ENCODE results near the gene MAP1LC3A.

The MAP1LC3A gene

GRCh38 chr20:34547844-34548613 is 10.5 kb upstream of the MAP1LC3A start:
- no peaks in the 10 kb centered on the region for H3K27me3 ChIP-seq (ENCODE audit: insufficient read depth, low read depth, severe bottlenecking)
- DNase-seq = no peak
- no peak overlapping the region for H3K27ac ChIP-seq
- no peak for TF ChIP-seq CTCF (IDR thresholded peaks at IDR 0.05; ENCODE audit: low read depth, low read length)
- no peaks in the 10 kb centered on the region for H3K36me3 ChIP-seq
- no peaks in the 10 kb centered on the region for H3K9me3 ChIP-seq (ENCODE audit: severe bottlenecking)
- no peak overlapping the region for H3K4me3 ChIP-seq (ENCODE audit: low read depth, low read length)

- no peak overlapping the region for H3K4me3 ChIP-seq (ENCODE audit: low read depth, low read length)
- H3K27ac ChIP-seq = no peak overlapping the region
- no peak for DNase-seq
- TF ChIP-seq CTCF (IDR thresholded peaks at IDR 0.05; ENCODE audit: low read depth, low read length) = no peak
- no peaks in the 10 kb centered on the region for H3K36me3 ChIP-seq
- H3K9me3 ChIP-seq (ENCODE audit: severe bottlenecking) = no peaks in the 10 kb centered on the region
- no peaks in the 10 kb centered on the region for H3K27me3 ChIP-seq (ENCODE audit: insufficient read depth, low read depth, severe bottlenecking)
Measured at GRCh38 chr20:34549291-34549928, 9.1 kb upstream of the MAP1LC3A start.

- Histone ChIP-seq H3K4me3 (ENCODE audit: low read depth, low read length) (no peak overlapping the region), H3K27ac (no peak overlapping the region)
- no peak for TF ChIP-seq CTCF (IDR thresholded peaks at IDR 0.05; ENCODE audit: low read depth, low read length)
Measured at GRCh38 chr20:34549929-34550305, 8.6 kb upstream of the MAP1LC3A start.

GRCh38 chr20:34552569-34552968 is 5.9 kb upstream of the MAP1LC3A start:
- H3K27me3 ChIP-seq (ENCODE audit: insufficient read depth, low read depth, severe bottlenecking) = no peaks in the 10 kb centered on the region
- TF ChIP-seq CTCF (IDR thresholded peaks at IDR 0.05; ENCODE audit: low read depth, low read length) = no peak

More at GRCh38 chr20:34549929-34550305, 8.6 kb upstream of the MAP1LC3A start:
- no peak for DNase-seq
- Histone ChIP-seq H3K27me3 (ENCODE audit: insufficient read depth, low read depth, severe bottlenecking) (no peaks in the 10 kb centered on the region), H3K36me3 (no peaks in the 10 kb centered on the region), H3K9me3 (ENCODE audit: severe bottlenecking) (no peaks in the 10 kb centered on the region)

GRCh38 chr20:34553366-34553867 is 5.1 kb upstream of the MAP1LC3A start:
- no peak overlapping the region for H3K27ac ChIP-seq
- H3K36me3 ChIP-seq = no peaks in the 10 kb centered on the region
- no peaks in the 10 kb centered on the region for H3K27me3 ChIP-seq (ENCODE audit: insufficient read depth, low read depth, severe bottlenecking)
- TF ChIP-seq CTCF (IDR thresholded peaks at IDR 0.05; ENCODE audit: low read depth, low read length) = no peak
- no peak for DNase-seq
- H3K9me3 ChIP-seq (ENCODE audit: severe bottlenecking) = no peaks in the 10 kb centered on the region
- no peak overlapping the region for H3K4me3 ChIP-seq (ENCODE audit: low read depth, low read length)

More at GRCh38 chr20:34552569-34552968, 5.9 kb upstream of the MAP1LC3A start:
- Histone ChIP-seq H3K4me3 (ENCODE audit: low read depth, low read length) (no peak overlapping the region), H3K36me3 (no peaks in the 10 kb centered on the region), H3K27ac (no peak overlapping the region), H3K9me3 (ENCODE audit: severe bottlenecking) (no peaks in the 10 kb centered on the region)
- no peak for DNase-seq

All from WERI-Rb-1 (cell line).